HG03196 (cell line): ENCODE results near the gene CLPSL1.

Experiments used
- ATAC-seq: cut with Tn5 transposase; IDR thresholded peaks from one replicate; pipeline ENCODE4 v1.9.1; 2021; ENCODE audit not compliant: unreplicated experiment

The CLPSL1 gene

DNA sequence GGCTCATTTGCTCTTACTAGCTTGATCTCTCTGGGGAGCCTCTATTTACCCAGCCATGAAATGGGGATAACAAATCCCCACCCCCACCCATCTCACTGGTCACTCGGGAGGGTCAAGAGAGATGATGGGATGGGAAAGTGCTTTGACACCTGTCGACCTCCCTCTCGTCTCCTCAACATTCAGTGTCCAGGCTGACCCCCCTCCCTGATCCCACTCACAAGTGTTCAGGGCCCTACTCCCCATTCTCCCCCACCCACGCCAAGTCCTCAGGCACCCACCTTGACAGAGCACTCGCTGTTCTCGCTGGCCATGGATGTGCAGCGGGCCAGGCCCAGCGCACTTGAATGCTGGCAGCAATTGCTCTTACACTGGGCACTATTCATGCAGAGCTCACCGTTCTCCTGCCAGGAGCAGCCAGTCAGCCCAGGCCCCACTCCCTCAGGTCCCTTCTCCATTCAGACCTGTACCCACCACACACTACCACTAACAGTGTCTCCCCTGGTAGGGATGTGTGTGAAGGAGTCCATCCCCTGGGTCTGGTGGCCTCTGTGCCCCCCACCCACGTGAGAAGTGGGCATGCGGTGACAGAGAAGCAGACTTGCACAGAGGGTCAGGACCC lies 14.7 kb downstream of the CLPSL1 start:
- no peak for ATAC-seq

DNA sequence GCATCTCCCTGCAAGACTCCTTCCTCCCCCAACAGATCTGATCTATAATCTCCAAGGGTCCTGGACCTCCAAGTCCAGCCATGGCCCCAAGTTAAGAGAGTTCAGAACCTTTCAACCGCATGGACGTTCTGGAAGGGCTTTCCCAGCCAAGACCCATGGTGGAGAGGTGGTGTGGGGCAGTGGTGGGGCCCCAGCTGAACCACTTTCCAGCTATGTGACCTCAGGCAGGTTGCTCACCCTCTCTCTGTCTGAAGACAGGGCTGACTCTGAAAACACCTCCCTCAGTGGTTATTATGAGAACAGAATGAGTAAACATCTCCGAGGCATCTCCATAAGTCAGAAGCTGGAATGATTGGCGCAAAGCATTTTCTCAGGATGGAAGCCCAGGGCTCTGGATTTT lies 15.4 kb downstream of the CLPSL1 start:
- no peak for ATAC-seq

DNA sequence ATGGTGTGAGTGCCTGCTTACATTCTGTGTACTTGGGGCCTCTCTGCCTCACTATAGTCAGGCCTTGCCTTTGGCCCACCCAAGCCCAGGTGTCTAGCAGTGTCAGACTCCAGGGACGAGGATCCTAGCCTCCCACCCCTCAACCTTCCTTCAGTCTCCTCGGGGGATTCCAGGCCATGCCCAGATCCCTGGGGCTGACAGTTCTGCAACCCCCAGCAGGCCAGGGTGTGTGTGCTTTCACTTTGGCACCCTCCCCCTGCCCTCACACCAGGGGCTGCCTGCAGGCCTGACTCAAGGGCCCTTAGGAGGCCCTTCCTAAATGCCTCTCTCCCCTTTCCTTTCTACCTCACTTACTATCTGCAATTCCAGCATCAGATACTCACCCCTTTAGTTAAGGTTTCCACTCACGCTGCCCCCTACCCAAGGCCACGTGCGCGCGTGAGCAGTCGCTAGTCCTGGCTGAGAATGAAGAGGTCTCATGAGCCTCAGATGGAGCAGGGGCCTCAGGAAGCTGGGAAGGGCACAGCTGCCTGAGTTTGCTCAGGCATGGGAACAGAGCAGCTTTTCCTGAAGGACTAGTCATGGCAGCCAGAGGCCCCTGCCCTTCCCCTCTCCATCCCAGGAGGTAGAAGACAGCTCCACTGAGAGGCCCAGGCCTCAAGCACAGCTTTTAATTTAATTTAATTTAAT lies 17.2 kb downstream of the CLPSL1 start:
- no peak for ATAC-seq

DNA sequence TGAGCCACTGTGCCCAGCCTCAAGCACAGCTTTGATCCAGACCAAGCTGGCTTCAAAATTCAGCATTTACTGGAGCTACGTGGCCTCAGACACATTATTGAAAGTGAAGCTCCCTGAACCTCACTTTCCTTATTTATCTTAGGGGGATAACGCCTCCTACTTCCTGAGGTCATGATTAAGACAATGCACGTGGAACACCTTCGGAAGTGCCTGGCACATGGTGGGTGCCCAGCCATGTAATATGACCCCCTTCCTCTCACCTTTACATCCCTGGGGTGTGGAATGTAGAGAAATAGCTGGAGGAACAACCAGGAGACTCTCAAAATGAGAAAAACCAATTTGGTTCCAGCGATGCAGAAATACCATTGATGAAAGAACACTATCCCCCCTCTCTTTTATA lies 17.9 kb downstream of the CLPSL1 start:
- ATAC-seq, result no peak

DNA sequence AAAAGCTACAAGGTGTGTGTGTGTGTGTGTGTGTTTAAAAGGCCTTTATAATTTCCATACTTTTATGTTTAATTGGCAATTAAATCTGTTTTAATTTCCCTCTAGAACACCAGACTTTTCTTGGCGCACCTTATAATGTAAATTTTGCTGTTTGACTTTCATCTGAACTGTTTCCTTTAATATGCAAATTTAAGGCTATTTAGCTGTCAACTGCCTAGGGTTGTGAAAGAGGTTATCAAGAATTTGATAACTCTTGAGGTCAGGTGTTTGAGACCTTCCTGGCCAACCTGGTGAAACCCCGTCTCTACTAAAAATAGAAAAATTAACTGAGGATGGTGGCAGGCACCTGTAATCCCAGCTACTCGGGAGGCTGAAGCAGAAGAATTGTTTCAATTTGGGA lies 20.3 kb downstream of the CLPSL1 start:
- no peak for ATAC-seq

DNA sequence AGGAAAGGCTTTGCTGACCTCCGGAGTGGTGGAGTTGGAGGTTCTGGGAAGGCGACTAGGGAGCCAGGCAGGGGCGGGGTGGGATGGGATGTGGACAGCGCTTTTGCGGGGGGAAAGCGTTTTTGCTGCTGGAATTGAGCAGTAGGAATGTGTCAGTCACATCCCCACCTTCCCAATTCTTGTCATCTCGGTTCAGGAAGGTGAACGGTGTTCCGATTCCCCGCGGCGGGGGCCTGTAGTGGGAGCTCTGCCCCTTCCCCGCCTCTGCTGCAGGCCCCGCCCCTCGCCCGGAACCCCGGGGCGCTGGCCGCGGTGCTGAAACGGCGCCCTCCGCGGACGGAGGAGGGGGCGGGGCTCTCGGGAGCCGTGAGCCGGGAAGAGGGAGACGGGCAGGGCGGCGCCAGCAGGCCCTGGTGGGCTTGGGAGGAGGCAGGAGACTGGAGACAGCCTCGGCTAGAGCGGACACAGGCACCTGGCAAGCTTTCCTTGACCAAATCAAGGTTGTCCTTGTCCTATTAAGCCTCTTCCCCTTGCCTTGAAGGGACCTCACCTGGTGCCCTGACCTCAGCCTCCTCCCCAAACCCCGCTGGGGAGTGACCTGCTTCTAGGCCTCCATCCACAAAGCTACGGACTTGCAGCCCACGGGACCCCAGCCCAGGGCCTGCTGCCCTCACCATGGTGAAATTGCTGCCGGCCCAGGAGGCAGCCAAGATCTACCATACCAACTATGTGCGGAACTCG lies 24.3 kb downstream of the CLPSL1 start, which contains the start of gene LHFPL5:
Gene LHFPL5, plus strand, starts transcription at position 357 of the 741 bp plus-strand sequence. Its CDS starts 319 bp downstream, at position 676.
- ATAC-seq, result no peak

DNA sequence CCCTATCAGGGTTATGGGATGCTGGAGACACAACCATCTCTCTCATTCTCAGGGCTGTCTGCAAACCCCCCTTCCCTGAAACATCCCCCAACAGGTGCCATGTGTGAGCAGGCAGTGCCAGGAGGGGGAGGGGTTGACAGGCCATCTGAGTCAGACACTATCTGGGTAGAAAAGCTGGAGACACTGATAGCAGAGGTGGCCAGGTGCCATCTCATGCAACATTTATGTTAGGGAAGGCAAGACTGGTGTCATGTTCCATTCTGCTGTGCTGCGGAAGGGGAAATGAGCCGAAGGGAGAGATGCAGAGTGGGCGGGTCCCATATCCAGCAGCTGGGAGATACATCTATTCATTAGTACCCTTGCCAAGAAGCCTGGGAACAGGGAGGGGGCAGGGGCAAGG lies 27.9 kb downstream of the CLPSL1 start:
- ATAC-seq, result no peak

DNA sequence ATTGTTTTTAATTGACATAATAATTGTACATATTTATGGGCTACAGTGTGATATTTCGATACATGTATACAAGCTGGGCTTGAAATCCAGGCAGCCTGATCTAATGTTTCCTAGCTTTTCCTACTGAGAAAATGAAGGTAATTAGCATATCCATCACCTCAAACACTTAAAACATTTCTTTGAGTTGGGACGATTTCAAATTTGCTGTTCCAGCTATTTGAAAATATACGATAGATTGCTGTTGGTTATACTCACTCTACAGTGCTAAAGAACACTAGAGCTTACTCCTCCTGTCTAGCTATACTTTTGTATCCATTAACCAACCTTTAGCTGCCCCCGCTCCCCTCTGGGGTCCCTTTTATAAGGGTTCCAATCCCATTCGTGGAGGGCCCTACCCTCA lies 29.0 kb downstream of the CLPSL1 start:
- no peak for ATAC-seq

DNA sequence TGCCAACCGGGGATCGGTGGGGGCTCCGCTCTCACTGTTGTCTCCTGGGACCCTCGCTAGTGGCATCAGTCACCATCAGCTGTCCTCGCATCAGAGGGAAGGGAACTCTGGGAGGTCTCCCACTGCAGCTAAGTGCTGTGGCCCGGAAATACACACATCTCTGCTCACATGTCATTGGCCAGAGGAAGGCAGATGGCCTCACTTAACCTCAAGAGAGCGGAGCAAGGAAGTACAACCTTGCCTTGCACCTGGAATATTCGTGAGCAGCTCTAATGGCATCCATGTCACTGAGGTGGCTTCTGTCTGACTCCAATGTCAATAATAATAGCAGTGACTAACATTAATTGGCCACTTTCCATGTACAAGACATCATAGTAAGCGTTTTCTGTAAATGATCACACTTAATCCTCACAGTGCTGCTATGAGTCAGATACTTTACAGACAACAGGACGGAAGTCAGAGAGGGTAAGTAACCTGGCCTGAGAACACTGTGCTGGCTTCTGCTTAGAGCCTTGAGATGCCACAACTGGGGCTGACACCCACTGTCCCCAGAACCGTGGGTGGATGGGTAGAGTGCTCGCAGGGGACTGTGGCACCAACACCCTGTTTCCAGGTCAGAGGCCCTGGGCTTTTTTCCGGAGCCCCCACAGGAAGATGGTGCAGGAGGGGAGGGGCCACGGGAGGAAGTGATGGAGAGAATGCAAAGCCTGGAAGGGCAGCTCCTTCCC lies 30.3 kb downstream of the CLPSL1 start:
- ATAC-seq, result no peak

DNA sequence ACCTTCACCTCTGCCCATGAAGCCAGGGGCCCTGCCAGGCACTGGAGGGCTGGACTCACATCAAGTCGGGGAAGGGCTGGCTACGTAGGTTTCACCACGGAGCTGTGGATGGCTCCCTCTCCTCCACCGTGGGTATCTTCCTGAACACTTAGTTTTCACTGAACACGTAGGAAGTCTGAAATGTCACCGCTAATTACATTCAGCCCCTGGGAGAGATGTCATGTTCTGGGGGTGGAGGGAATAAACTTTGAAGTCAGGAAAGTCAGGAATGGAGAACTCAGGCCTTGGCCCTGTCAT lies 30.8 kb downstream of the CLPSL1 start:
- ATAC-seq, result no peak

DNA sequence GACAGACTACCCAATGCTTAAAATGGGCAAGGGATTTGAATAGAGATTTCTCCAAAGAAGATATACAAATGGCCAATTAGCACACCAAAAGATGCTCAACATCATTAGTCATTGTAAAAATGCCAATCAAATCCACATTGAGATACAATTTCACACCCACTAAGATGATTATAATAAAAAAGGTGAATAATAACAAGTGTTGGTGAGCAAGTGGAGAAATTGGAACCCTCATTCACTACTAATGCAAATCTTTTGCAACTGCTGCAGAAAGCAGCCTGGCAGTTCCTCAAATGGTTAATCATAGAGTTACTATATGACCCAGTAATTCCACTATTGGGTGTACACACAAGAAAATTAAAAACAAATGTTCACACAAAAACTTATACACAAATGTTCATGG lies 36.7 kb downstream of the CLPSL1 start:
- ATAC-seq, result no peak

DNA sequence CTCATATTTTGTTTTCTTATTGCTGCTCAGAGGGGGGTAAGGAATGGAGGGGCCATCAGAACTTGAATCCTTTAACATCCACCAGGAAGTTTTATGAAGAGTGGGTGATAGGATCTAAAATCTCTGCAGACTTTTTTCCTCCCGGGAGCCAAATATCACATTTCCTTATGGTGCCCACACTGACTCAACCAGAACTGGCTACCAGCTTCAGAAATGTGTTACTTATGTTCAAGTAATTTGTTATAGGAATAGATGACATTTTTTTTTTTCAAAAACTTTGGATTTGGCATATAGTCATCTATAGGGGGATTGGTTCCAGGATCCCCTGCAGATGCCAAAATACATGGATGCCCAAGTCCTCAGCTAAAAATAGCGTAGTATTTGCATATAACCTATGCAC lies 42.8 kb downstream of the CLPSL1 start:
- no peak for ATAC-seq

DNA sequence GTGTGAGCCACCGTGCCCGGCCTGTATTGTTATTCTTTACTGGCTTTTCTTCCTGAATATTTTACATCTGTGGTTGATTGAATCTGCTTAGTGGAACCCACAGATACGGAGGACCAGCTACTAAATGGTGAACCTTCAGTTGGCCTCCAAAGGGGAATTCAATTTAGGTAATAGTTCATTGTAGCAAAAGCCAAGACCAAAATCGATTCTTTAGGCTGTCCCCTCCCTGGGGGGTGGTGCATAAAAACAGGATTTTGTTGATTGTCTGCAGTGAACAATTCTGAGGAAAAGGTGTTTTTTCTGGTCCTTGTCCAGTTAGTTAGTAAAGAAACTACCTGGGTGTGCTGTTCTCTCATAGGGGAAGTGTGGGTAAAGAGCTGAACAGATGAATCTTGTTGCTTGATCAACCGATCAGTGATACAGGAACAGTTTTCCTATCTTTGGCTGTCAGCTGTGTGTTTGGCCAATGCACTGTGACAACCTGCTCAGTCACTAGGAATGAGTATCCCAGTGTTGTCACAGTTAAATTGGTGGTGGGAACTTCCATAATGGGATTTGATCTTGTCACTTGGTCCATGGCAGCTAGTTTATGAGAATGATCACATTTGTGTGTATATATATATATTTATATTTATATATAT lies 43.9 kb downstream of the CLPSL1 start:
- no peak for ATAC-seq

DNA sequence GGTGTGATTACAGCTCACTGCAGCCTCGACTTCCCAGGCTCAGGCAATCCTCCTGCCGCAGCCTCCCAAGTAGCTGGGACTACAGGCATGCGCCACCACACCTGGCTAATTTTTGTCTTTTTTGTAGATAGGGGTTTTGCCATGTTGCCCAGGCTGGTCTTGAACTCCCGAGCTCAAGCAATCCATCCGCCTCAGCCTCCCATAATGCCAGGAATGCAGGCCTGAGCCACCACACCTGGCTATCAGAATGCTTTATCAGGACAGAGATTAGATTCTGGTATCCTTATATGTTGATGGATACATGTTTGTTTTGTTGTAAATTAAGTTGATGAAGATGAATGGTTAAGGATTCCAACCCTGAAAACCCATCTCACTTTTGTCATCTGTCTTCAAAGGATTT lies 48.5 kb downstream of the CLPSL1 start:
- no peak for ATAC-seq

DNA sequence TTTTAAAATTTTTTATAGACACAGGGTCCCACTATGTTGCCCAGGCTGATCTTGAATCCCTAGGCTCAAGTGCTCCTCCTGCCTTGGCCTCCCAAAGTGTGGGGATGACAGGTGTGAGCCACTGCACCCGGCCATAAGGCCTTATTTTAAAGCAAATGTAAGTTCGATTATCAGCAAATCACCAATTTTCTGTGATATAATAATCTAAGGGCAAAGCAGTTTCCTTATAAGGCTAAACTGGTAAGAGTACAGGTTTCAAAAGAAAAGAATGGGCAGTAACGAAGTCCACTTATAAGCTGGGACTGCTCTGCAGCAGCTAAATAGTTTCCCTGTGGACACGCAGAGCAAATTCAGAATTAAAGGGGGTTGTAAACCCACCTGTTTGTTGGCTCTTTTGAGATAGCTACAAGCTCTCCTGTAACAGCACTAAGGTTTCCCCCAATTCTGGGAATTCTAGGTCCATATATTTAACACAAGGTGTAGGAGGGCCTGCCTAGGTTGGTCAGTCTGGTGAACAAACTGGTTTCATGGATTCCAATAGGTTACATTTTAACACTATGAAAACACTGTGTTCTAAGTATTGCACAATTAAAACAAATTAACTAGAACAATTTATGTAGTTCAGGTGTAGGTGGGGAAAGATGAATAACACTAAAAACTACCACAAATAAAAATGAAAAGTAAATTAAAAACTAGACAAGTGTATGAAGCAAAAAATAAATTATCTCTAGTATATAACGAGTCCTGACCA lies 50.6 kb downstream of the CLPSL1 start:
- no peak for ATAC-seq

DNA sequence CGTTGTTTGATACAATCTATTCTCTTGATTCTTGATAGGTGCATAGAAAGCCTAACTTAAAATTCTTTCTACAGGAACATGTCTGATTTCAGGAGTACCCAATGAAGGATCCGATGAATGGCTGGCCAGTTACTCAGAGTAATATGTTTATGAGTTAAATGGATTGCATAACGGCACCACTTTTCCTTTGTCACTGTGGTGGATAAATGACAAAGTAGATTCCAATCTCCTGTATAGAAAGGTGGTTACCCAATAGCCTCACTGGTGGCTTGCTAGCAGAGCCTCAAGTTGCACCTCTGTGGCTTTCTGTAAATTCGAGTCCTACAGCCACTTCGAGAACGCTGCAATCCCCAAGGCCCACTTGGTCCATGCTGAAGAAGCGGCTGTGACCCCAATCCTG lies 52.7 kb downstream of the CLPSL1 start:
- ATAC-seq, result no peak
